SH-SY5Y (cell line): ENCODE measurements around the gene KLF11.

Source experiments
- GATA2 ChIP-seq: IDR thresholded peaks from 2 replicates; pipeline ENCODE4 v1.6.1; 2011; ENCODE audit warnings: mild to moderate bottlenecking, low read depth, low read length
- GATA3 ChIP-seq: IDR thresholded peaks from 2 replicates; pipeline ENCODE4 v1.6.1; 2011; ENCODE audit warnings: low read depth, mild to moderate bottlenecking, low read length, moderate library complexity

GRCh38 chr2:10076988-10077527 is 33.7 kb downstream of the KLF11 start:
- TF ChIP-seq GATA3: no peak
- TF ChIP-seq GATA2: no peak
